K562 (cell line): ENCODE measurements around the gene ANK3. TPM values are rescaled to one million over a fixed set of nuclear protein-coding genes. Genes with fewer than 3 reads are reported as not detected.

Experiments used
- BRD9 ChIP-seq: fragments of 450-650 bp; IDR thresholded peaks from 2 replicates; pipeline ENCODE4 v1.6.1; 2018; ENCODE audit warnings: low read depth; ENCODE audit not compliant: partially characterized antibody
- CREB1 ChIP-seq, 2 experiments: sonication (generic) in 1 of 2; formaldehyde crosslinking in 1 of 2; IDR thresholded peaks; 2 replicates each; pipeline versions ENCODE4 v1.6.1 to v1.8.0; 2012 to 2022; ENCODE audit warnings: inconsistent platforms in 1 of 2, mild to moderate bottlenecking in 1 of 2, missing genetic modification reagents in 1 of 2, moderate library complexity in 1 of 2
- CTBP1 ChIP-seq: fragments of 450-650 bp; IDR thresholded peaks from 2 replicates; pipeline ENCODE4 v1.6.1; 2016; ENCODE audit warnings: borderline replicate concordance
- ELF4 ChIP-seq: fragments of 450-650 bp; formaldehyde crosslinking; IDR thresholded peaks from 2 replicates; pipeline ENCODE4 v1.4.0; 2022; ENCODE audit warnings: missing genetic modification characterization
- FOXK2 ChIP-seq, 2 experiments: fragments of 450-650 bp; IDR thresholded peaks in 1 of 2; conservative IDR thresholded peaks in 1 of 2; 2 replicates each; pipeline ENCODE4 v1.6.1; 2016; ENCODE audit warnings: low read depth in 2 of 2, mild to moderate bottlenecking in 1 of 2
- GATAD2A ChIP-seq: fragments of 450-650 bp; IDR thresholded peaks from 2 replicates; pipeline ENCODE4 v1.6.1; 2017
- GATAD2B ChIP-seq: fragments of 450-650 bp; IDR thresholded peaks from 2 replicates; pipeline ENCODE4 v1.6.1; 2017; ENCODE audit warnings: mild to moderate bottlenecking, borderline replicate concordance
- HDAC2 ChIP-seq: fragments of 450-650 bp; IDR thresholded peaks from 2 replicates; pipeline ENCODE4 v1.6.1; 2016; ENCODE audit warnings: mild to moderate bottlenecking
- HDAC3 ChIP-seq: fragments of 450-650 bp; IDR thresholded peaks from 2 replicates; pipeline ENCODE4 v1.6.1; 2018; ENCODE audit warnings: borderline replicate concordance, mild to moderate bottlenecking, moderate library complexity; ENCODE audit not compliant: partially characterized antibody
- JUND ChIP-seq, 2 experiments: IDR thresholded peaks; 2 replicates in 1 of 2; 3 replicates in 1 of 2; pipeline ENCODE4 v1.6.1; 2011; ENCODE audit warnings: borderline replicate concordance in 2 of 2, low read depth in 2 of 2, low read length in 2 of 2, improper control_type of control experiment in 1 of 2, missing biosample characterization in 1 of 2, missing genetic modification characterization in 1 of 2, missing genetic modification reagents in 1 of 2
- KDM4B ChIP-seq, 2 experiments: fragments of 450-650 bp in 1 of 2; sonication (generic) in 1 of 2; IDR thresholded peaks; 2 replicates each; pipeline ENCODE4 v1.6.1; 2016 to 2017; ENCODE audit warnings: borderline replicate concordance in 2 of 2, antibody characterized with exemption in 1 of 2, low read depth in 1 of 2, mild to moderate bottlenecking in 1 of 2
- MAFF ChIP-seq: IDR thresholded peaks from 2 replicates; pipeline ENCODE4 v1.6.1; 2012; ENCODE audit warnings: low read length, improper control_type of control experiment
- MAZ ChIP-seq, 2 experiments: fragments of 450-650 bp in 1 of 2; sonication (generic) in 1 of 2; formaldehyde crosslinking; IDR thresholded peaks in 1 of 2; conservative IDR thresholded peaks in 1 of 2; 2 replicates each; pipeline versions ENCODE4 v1.4.0 to v1.5.0; 2020; ENCODE audit warnings: mild to moderate bottlenecking in 1 of 2, missing genetic modification reagents in 1 of 2
- MTF1 ChIP-seq: fragments of 250-450 bp; sonication (Bioruptor Pico); IDR thresholded peaks from 2 replicates; pipeline ENCODE4 v1.9.0; 2021; ENCODE audit warnings: moderate library complexity, mild to moderate bottlenecking, inconsistent platforms, borderline replicate concordance
- NEUROD1 ChIP-seq: fragments of 150-350 bp; IDR thresholded peaks from 2 replicates; pipeline ENCODE4 v1.6.1; 2014; ENCODE audit warnings: borderline replicate concordance, low read length, low read depth; ENCODE audit not compliant: partially characterized antibody
- NFE2 ChIP-seq: IDR thresholded peaks from 2 replicates; pipeline ENCODE4 v1.6.1; 2014; ENCODE audit warnings: antibody characterized with exemption, low read depth
- PBX2 ChIP-seq, 2 experiments: IDR thresholded peaks in 1 of 2; conservative IDR thresholded peaks in 1 of 2; 2 replicates each; pipeline ENCODE4 v1.6.1; 2016; ENCODE audit warnings: low read depth in 2 of 2, mild to moderate bottlenecking in 1 of 2, missing compliant biosample characterization in 1 of 2, missing genetic modification characterization in 1 of 2, moderate library complexity in 1 of 2
- RAD51 ChIP-seq: fragments of 450-650 bp; IDR thresholded peaks from 2 replicates; pipeline ENCODE4 v1.7.1; 2016; ENCODE audit warnings: low read depth, mild to moderate bottlenecking, borderline replicate concordance
- TEAD4 ChIP-seq, 2 experiments: sonication (generic) in 1 of 2; formaldehyde crosslinking in 1 of 2; IDR thresholded peaks; 2 replicates each; pipeline versions ENCODE4 v1.6.1 to v1.8.0; 2012 to 2022; ENCODE audit warnings: borderline replicate concordance in 1 of 2, inconsistent platforms in 1 of 2, low read length in 1 of 2, mild to moderate bottlenecking in 1 of 2, missing genetic modification reagents in 1 of 2
- ZBTB26 ChIP-seq: fragments of 450-650 bp; formaldehyde crosslinking; IDR thresholded peaks from 2 replicates; pipeline ENCODE4 v1.4.0; 2022; ENCODE audit warnings: missing genetic modification characterization
- ZNF76 ChIP-seq: fragments of 250-450 bp; sonication (Bioruptor Pico); IDR thresholded peaks from 2 replicates; pipeline ENCODE4 v1.4.0; 2020; ENCODE audit warnings: mild to moderate bottlenecking, moderate library complexity, borderline replicate concordance
- polyA plus RNA-seq, 8 experiments: library from polyadenylated mRNA; depleted of rRNA in 4 of 8; stranded (reverse) in 5 of 8; unstranded in 3 of 8; fragments of >200 nt; fragmentation: Nextera tagmentation in 2 of 8; fragmentation: Illumina TruSeq in 1 of 8; extraction: Ambion mirVana in 2 of 8; extraction: Trizol in 1 of 8; gene quantifications; 2 replicates each; pipeline versions ENCODE4 v1.2.1 to v1.2.3, GENCODE V29; 2011 to 2014; ENCODE audit warnings: inconsistent platforms in 1 of 8, missing spikeins in 1 of 8
- total RNA-seq, 7 experiments: library from RNA; depleted of rRNA in 6 of 7; stranded (reverse); fragments of >200 nt in 6 of 7; fragmentation: Illumina TruSeq in 2 of 7; extraction: Trizol in 2 of 7; gene quantifications; 2 replicates each; pipeline versions ENCODE4 v1.2.1 to v1.2.3, GENCODE V29; 2011 to 2021; ENCODE audit warnings: low replicate concordance in 1 of 7

Gene ANK3
- total and polyA plus RNA-seq, 9 of the 15 experiments (the other 6 are each of a cell fraction or from before 2014, with no cell fraction given): 10.0 to 32.3 (median 17.9) TPM

- TF ChIP-seq ZBTB26 (no peak), CTBP1 (0 out of 2 replicates have a peak, but pooled peaks have one; percentile 13), HDAC2 (0 out of 2 replicates have a peak, but pooled peaks have one; percentile 35), MAZ (CRISPR knock-in tag; conservative IDR thresholded peaks at IDR 0.05 in 1 of 2, IDR thresholded peaks at IDR 0.05 in 1 of 2) (peak in 1 of 2 experiments; percentile 9; a peak in 1 of 4 replicates), TEAD4 (IDR thresholded peaks at IDR 0.05; ENCODE audit: low read length) (peak; percentile 51; the same call in 1 of the 2 replicates), TEAD4 (CRISPR knock-in tag; IDR thresholded peaks at IDR 0.05; ENCODE audit: borderline replicate concordance) (no peak), BRD9 (peak; percentile 20), KDM4B (IDR thresholded peaks at IDR 0.05; ENCODE audit: borderline replicate concordance in 2 of 2, low read depth in 1 of 2) (peak in 1 of 2 experiments; percentile 76; a peak in 1 of 4 replicates), MAFF (peak; percentile 69), GATAD2B (peak; percentile 78), RAD51 (0 out of 2 replicates have a peak, but pooled peaks have one; percentile 10), CREB1 (IDR thresholded peaks at IDR 0.05) (0 out of 2 replicates have a peak, but pooled peaks have one; percentile 18), CREB1 (CRISPR knock-in tag; IDR thresholded peaks at IDR 0.05) (no peak), FOXK2 (conservative IDR thresholded peaks at IDR 0.05 in 1 of 2, IDR thresholded peaks at IDR 0.05 in 1 of 2; ENCODE audit: low read depth in 2 of 2) (peak; percentile 91 to 93), GATAD2A (no peak), JUND (IDR thresholded peaks at IDR 0.05; ENCODE audit: borderline replicate concordance, low read depth, low read length) (peak; percentile 98), JUND (tag; IDR thresholded peaks at IDR 0.05; ENCODE audit: borderline replicate concordance, low read depth, low read length) (peak; percentile 99), ELF4 (CRISPR knock-in tag) (peak; percentile 81; the same call in 1 of the 2 replicates), NFE2 (peak; percentile 81), ZNF76 (CRISPR knock-in tag) (no peak), PBX2 (CRISPR knock-in tag; IDR thresholded peaks at IDR 0.05; ENCODE audit: low read depth) (no peak), PBX2 (tag; conservative IDR thresholded peaks at IDR 0.05; ENCODE audit: low read depth) (0 out of 2 replicates have a peak, but pooled peaks have one; percentile 8), HDAC3 (no peak), MTF1 (CRISPR knock-in tag) (no peak), NEUROD1 (peak; percentile 47)
Measured at GRCh38 chr10:60314069-60314940, 75.4 kb downstream of the ANK3 start (continued).
